VCaP (cell line): ENCODE measurements around the gene DLX5.

Experiments
- H3K27ac ChIP-seq: fragments of 450-650 bp; 2 replicates; pipeline ENCODE4 v1.5.1; 2017
- TF ChIP-seq, protein P1 (sequence below): fragments of 450-650 bp; conservative IDR thresholded peaks from 2 replicates; pipeline ENCODE4 v1.5.1; 2017; ENCODE audit warnings: mild to moderate bottlenecking, moderate library complexity

Gene DLX5

DNA sequence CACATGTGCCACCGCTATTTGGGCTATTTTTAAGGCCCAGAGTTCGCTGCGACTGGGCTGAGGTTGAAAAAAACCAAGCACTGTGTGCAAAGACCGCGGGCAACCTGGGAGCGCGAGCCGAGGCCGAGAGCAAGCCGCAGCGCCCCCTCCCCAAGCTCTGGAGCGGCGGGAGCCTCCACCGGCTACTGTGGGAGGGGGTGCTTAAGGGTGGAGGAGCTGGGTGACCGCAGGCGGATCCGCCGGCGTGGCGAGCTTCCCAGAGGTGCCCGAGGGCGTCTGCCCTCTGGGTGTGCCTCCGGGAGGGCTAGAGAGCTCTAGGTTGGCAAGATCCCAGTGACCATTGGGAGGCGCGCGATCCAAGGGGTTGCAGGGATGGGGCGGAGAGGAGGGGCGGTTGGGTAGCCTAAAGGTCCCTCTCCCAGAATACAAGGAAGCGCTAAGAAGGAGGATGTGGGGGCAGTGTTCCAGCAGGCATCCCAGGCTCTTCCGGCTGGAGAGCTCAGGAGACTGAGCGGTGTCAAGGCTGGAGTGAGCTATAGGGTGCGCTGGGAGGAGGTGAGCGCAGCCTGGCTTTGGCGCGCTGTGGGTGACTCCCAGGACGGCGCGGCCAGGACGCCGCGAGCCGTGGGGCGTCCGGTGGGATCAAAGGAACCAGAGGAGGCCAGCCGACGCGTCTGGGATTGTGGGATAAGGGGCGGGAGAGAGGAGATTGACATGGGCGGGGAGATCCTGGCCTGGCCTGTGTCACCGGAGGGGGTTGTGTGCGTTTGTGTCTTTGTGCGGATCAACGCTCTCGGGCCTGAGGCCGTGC is 8.0 kb downstream of the DLX5 start:
- peak overlapping the region; percentile 66 for H3K27ac ChIP-seq
- TF ChIP-seq, protein P1, sequence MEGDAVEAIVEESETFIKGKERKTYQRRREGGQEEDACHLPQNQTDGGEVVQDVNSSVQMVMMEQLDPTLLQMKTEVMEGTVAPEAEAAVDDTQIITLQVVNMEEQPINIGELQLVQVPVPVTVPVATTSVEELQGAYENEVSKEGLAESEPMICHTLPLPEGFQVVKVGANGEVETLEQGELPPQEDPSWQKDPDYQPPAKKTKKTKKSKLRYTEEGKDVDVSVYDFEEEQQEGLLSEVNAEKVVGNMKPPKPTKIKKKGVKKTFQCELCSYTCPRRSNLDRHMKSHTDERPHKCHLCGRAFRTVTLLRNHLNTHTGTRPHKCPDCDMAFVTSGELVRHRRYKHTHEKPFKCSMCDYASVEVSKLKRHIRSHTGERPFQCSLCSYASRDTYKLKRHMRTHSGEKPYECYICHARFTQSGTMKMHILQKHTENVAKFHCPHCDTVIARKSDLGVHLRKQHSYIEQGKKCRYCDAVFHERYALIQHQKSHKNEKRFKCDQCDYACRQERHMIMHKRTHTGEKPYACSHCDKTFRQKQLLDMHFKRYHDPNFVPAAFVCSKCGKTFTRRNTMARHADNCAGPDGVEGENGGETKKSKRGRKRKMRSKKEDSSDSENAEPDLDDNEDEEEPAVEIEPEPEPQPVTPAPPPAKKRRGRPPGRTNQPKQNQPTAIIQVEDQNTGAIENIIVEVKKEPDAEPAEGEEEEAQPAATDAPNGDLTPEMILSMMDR = peak; percentile 53

DNA sequence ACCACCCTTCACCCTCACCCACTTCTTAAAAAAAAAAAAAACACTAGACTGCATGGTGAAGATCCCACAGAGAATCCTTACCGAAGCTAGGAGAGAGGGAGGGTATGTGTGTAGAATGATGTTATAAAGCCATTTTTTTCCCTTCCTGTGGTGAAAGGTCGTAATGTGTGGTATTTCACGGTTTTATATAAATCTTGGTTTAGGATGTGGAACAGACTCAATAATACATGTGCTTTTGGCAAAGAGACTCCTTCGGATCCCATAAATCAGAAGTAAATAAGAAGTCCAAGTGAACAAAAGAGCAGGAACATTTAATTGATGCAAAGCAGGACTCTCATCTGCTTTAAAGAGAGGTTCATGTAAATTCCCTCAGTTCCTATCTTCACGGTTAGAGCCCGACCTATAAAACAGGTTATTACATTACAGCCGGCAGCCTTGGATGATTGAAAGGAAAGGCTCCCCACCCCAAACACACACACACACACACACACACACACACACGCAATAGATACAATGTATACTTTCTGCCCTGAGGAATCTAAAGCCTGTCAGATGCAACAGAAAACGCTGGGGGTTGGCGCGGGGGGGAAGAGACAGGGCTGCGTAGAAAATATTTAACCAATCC is 8.8 kb downstream of the DLX5 start:
- TF ChIP-seq, protein P1 = no peak
- peak overlapping the region; percentile 66 for H3K27ac ChIP-seq

DNA sequence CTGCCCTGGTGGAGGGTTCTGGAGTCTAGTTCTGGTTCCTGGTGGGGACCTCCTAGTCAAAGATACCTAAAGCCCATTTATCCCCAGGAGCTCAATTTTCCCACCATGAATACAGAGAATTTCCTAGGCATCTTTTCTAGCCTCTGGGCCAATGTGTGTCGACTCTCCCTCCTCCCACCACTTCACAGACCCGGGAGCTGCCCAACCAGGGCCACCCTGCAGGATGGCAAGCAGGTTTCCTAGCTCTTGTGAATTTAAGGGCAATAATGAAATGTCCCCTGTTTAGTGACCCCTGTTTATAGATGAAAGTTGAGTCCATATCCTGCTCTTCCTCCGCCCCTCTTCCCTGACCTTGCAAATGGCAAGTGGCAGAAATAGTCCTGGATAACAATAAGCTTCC is 9.4 kb downstream of the DLX5 start:
- H3K27ac ChIP-seq = peak overlapping the region; percentile 66
- TF ChIP-seq, protein P1 = no peak

DNA sequence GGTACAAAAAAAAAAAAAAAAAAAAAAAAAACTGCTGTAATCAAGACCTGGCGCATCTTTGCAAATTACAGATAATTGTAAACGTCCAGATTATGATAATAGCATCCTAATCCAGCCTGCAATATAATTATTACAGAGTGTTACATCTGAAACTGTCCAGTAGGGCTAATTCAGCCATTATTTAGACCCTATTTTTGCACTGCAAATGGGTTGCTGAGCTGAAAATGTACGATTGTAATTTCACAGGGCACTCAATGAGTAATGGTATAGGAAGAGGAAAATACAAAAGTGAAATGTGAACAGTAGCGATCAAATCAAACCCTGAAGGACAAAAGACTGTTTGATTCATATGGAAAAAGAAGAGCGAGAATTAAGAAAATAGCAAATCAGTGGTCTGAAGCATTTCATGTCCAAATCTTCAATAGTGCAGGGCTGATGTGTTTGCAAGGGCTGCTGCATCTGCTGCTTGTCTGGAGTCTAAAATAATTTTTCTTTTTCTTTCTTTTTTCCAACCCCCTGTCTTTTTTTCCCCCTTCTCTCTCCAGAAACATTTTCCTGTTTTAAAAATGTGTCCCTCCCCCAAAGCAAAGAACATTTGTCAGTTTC is 10.4 kb downstream of the DLX5 start:
- TF ChIP-seq, protein P1 = no peak
- no peak overlapping the region for H3K27ac ChIP-seq

DNA sequence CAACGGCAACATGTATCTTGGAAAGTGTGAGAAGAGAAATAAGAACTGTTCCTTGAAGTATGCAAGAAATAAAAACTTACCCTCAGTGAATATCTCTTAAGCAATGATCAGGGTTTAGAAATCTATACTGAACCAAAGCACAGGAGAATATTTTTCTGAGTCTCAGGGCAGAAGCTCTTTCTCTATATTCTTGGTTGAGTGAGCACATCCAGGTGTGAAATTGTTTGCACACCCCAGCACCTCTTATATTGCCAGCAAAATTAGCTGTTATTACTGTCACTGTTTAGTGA is 10.8 kb downstream of the DLX5 start:
- no peak overlapping the region for H3K27ac ChIP-seq
- TF ChIP-seq, protein P1 = no peak

DNA sequence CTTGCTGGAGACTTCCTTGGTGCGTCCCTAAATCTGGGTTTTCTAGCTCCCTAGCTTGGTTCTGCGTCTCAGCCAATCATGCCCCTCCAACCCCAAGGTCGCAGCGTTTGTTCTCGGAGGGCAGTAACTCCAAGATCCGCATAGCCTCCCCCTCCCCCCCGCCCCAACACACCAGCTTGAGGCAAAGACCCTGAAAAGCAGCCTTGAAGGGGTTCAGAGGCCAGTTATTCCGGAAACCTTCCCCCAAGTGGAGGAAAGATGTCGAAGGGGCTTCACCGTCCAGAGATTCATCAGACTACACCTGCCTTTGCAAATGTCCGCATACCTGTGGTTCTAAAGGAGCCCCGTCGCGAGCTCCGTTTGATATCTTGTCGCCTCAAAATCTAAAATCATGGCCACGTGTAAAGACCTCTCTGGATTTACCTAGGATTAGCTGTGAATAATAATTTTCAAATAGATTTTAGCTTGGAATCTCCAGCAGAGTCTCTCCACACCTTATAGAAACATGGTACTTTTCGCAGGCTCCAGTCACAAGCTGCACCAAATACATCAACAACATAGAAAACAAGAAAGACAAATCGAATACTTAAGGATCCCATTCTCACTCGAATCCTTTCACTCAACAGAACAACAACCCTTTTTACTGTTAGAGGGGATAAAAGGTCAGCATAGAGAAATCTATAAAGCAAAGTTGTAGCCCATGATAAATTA is 11.3 kb downstream of the DLX5 start:
- TF ChIP-seq, protein P1 = no peak
- H3K27ac ChIP-seq = no peak overlapping the region

DNA sequence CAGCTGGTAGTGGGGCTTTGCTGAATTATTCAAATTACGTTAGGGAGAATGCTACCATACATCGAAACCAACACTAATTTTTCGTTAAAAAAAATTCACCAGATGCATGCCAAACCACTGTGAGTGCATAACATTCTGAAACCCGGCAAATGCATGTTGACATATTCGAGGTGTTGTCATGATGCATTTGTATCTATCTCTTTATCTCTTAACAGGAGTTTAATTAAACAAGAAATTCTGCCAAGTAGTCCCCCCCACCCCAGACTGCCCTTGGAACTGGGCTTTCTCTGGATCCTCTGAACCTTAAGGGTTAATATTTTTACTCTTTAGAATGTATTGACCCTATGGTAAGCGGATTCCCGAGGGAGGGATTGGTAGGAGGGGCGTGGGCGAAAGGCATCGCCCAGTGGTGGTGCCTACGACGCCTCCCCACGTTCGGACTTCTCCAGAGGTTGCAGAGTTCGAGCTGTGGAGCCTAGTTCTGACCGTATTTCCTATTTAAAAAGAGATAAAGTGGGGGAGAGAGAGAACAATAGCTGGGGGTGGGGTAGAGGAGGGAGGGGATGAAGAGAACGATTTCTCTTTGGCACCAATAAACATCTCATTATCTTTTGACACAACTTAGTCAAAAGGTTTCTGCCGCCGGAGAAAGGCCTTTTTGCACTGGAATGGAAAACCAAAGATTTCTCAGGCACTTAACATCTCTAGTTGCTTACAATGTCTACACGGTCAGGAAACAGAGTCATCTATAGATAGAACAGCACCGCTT is 12.1 kb downstream of the DLX5 start:
- TF ChIP-seq, protein P1 = no peak
- H3K27ac ChIP-seq = no peak overlapping the region
